ENCODE measurements around the gene AQP5. TPM values are rescaled to one million over a fixed set of nuclear protein-coding genes. Genes with fewer than 3 reads are reported as not detected.

Gene AQP5
- total RNA-seq, 1 donor from 2014 or later, result 0.46 TPM

GRCh38 chr12:49978125-49978524, 16.5 kb downstream of the AQP5 start:
- DNase-seq (ENCODE audit: extremely low spot score, unreplicated experiment), result no peak
- H3K4me1 Mint-ChIP-seq (ENCODE audit: unreplicated experiment), result no peaks in the 10 kb centered on the region
- TF ChIP-seq CTCF (IDR thresholded peaks at IDR 0.05), result no peak
- no peaks in the 10 kb centered on the region for H3K9me3 Mint-ChIP-seq (ENCODE audit: unreplicated experiment)
- no peak overlapping the region for H3K4me3 Mint-ChIP-seq (ENCODE audit: unreplicated experiment)
- no peaks in the 10 kb centered on the region for H3K27me3 Mint-ChIP-seq (ENCODE audit: unreplicated experiment)
- H3K27ac Mint-ChIP-seq (ENCODE audit: unreplicated experiment), result no peak overlapping the region
- H3K36me3 Mint-ChIP-seq (ENCODE audit: unreplicated experiment), result peaks cover 2% of the 10 kb centered on the region

- Mint-ChIP-seq H3K27ac (ENCODE audit: unreplicated experiment) (no peak overlapping the region), H3K4me3 (ENCODE audit: unreplicated experiment) (no peak overlapping the region), H3K27me3 (ENCODE audit: unreplicated experiment) (no peaks in the 10 kb centered on the region), H3K36me3 (ENCODE audit: unreplicated experiment) (peaks cover 2% of the 10 kb centered on the region), H3K9me3 (ENCODE audit: unreplicated experiment) (no peaks in the 10 kb centered on the region), H3K4me1 (ENCODE audit: unreplicated experiment) (peaks cover 8% of the 10 kb centered on the region)
- no peak for DNase-seq (ENCODE audit: extremely low spot score, unreplicated experiment)
- no peak for TF ChIP-seq CTCF (IDR thresholded peaks at IDR 0.05)
These were observed 17.4 kb downstream of the AQP5 start for GRCh38 chr12:49979016-49979586.

- Mint-ChIP-seq H3K4me3 (ENCODE audit: unreplicated experiment) (no peak overlapping the region), H3K27me3 (ENCODE audit: unreplicated experiment) (no peaks in the 10 kb centered on the region), H3K27ac (ENCODE audit: unreplicated experiment) (no peak overlapping the region), H3K9me3 (ENCODE audit: unreplicated experiment) (no peaks in the 10 kb centered on the region), H3K36me3 (ENCODE audit: unreplicated experiment) (peaks cover 2% of the 10 kb centered on the region), H3K4me1 (ENCODE audit: unreplicated experiment) (peaks cover 15% of the 10 kb centered on the region)
- DNase-seq (ENCODE audit: extremely low spot score, unreplicated experiment), result no peak
- no peak for TF ChIP-seq CTCF (IDR thresholded peaks at IDR 0.05)
These were observed 18.1 kb downstream of the AQP5 start for GRCh38 chr12:49979791-49980190.

GRCh38 chr12:49980501-49981349, 19.1 kb downstream of the AQP5 start:
- no peak for TF ChIP-seq CTCF (IDR thresholded peaks at IDR 0.05)
- DNase-seq (ENCODE audit: extremely low spot score, unreplicated experiment), result no peak
- Mint-ChIP-seq H3K4me3 (ENCODE audit: unreplicated experiment) (no peak overlapping the region), H3K27ac (ENCODE audit: unreplicated experiment) (no peak overlapping the region), H3K4me1 (ENCODE audit: unreplicated experiment) (peaks cover 17% of the 10 kb centered on the region), H3K27me3 (ENCODE audit: unreplicated experiment) (no peaks in the 10 kb centered on the region), H3K9me3 (ENCODE audit: unreplicated experiment) (no peaks in the 10 kb centered on the region), H3K36me3 (ENCODE audit: unreplicated experiment) (peaks cover 2% of the 10 kb centered on the region)
